Omental fat pad (tissue), 4 donors: Measurements from ENCODE around the gene KCNAB1. TPM values are rescaled to one million over a fixed set of nuclear protein-coding genes. Genes with fewer than 3 reads are reported as not detected.

Experiments
- ATAC-seq: fragments of 150-250 bp; one replicate; pipeline ENCODE4 v1.9.1; 2016; ENCODE audit warnings: mild to moderate bottlenecking, moderate library complexity; ENCODE audit not compliant: low FRiP score
- DNase-seq: peaks from one replicate; pipeline ENCODE4 v3.0.0-alpha.2; 2019; ENCODE audit warnings: low spot score
- total RNA-seq, 4 donors: library from RNA; depleted of rRNA; stranded (reverse); fragments of >200 nt; gene quantifications; one replicate each; pipeline ENCODE4 v1.1.0, GENCODE V29; 2016
- TF ChIP-seq, protein P1 (sequence below), 3 donors: fragments of 450-650 bp; IDR thresholded peaks; one replicate each; pipeline ENCODE4 v1.5.1; 2016 to 2017; ENCODE audit warnings: antibody characterized with exemption in 3 of 3, mild to moderate bottlenecking in 3 of 3, moderate library complexity in 2 of 3

Gene KCNAB1
- total RNA-seq, 4 donors from 2014 or later: 2.2 to 12.6 (median 5.7) TPM

DNA sequence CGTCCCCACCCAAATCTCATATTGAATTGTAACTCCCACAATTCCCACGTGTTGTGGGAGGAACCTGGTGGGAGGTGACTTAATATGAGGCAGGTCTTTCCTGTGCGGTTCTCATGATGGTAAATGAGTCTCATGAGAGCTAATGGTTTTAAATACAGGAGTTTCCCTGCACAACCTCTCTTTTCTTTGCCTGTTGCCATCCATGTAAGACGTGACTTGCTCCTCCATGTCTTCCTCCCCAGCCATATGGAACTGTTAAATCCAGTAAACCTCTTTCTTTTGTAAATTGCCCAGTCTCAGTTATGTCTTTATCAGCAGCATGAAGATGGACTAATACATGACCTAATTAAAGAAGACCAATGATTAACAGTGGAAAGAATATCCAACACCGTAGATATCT, 377.9 kb downstream of the KCNAB1 start:
- ATAC-seq (no peak), DNase-seq (no peak)
- TF ChIP-seq, protein P1, sequence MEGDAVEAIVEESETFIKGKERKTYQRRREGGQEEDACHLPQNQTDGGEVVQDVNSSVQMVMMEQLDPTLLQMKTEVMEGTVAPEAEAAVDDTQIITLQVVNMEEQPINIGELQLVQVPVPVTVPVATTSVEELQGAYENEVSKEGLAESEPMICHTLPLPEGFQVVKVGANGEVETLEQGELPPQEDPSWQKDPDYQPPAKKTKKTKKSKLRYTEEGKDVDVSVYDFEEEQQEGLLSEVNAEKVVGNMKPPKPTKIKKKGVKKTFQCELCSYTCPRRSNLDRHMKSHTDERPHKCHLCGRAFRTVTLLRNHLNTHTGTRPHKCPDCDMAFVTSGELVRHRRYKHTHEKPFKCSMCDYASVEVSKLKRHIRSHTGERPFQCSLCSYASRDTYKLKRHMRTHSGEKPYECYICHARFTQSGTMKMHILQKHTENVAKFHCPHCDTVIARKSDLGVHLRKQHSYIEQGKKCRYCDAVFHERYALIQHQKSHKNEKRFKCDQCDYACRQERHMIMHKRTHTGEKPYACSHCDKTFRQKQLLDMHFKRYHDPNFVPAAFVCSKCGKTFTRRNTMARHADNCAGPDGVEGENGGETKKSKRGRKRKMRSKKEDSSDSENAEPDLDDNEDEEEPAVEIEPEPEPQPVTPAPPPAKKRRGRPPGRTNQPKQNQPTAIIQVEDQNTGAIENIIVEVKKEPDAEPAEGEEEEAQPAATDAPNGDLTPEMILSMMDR (IDR thresholded peaks at IDR 0.05): no peak

DNA sequence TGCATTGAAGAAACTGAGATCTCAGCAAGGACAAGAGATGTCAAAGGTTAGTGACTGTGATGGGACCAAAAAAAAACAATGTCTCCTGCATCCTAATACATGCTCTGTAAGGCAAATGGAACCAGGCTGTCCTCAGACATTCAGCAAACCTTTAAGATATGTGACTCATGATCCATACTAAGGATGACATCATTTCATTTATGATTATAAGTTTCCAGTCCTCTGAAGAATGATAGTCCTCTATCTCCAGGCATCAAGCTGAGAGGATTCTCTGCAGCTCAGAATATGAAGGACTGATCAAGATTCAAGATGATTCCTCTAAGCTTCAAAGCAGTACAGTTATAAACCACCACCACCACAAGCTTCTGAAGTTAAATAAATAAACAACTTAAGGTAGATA, 386.9 kb downstream of the KCNAB1 start:
- no peak for ATAC-seq
- no peak for DNase-seq
- TF ChIP-seq, protein P1 (IDR thresholded peaks at IDR 0.05): no peak

GRCh38 chr3:156509189-156510174, 389.1 kb downstream of the KCNAB1 start:
- TF ChIP-seq, protein P1 (IDR thresholded peaks at IDR 0.05): no peak

DNA sequence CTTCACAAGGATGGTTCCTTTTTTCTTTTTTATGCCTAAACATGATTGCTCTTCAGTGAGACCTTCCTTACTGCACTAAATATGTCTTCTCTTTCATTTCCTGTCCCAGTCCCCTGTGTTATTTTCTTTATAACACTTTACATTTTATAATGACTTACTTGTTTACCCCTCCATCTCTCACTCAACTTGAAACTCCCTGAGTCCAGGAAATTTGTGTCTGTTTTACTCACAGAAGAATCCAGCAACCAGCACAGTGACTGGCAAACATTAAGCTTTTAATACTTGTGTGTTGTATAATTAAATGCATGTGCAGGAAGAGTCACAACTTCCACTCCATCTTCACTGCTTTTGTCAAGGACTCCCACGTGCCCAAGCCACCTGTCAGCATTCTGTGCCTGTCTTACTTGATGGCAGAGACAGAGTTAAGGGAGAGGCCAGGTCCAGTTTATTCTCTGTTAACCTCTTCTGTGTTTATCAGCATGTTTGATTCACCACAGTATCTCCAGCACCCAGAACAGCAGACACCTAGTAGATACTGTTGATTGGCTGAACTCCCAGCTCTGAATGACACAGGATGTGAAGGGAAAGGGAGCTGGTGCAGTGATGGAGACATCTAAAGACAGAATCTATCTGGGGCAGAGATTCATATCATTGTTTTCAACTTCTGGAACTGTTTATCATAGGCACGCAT, 391.8 kb downstream of the KCNAB1 start:
- DNase-seq (no peak), ATAC-seq (no peak)
- TF ChIP-seq, protein P1 (IDR thresholded peaks at IDR 0.05): no peak

More at GRCh38 chr3:156509189-156510174, 389.1 kb downstream of the KCNAB1 start:
- DNase-seq: no peak
- no peak for ATAC-seq

DNA sequence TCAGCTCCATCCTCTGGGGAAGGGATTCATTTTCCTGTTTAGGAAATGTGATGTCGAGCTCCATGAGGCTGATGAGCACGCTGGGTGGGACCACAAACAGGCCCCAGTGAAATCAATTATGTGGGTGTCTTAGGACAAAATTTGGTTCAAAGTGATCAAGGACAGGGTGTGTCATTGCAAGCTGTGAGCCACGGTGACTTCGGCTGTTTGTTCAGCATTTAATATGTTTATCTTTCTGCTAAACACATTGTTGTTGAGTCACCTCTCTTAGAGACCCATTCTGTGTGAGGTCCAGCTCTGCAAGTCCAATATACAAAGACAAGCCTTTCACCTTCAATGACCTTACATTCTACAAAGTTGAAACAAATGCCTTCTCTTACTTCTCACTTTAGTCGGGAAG, 393.2 kb downstream of the KCNAB1 start:
- ATAC-seq: no peak
- TF ChIP-seq, protein P1 (IDR thresholded peaks at IDR 0.05): no peak
- DNase-seq: no peak

DNA sequence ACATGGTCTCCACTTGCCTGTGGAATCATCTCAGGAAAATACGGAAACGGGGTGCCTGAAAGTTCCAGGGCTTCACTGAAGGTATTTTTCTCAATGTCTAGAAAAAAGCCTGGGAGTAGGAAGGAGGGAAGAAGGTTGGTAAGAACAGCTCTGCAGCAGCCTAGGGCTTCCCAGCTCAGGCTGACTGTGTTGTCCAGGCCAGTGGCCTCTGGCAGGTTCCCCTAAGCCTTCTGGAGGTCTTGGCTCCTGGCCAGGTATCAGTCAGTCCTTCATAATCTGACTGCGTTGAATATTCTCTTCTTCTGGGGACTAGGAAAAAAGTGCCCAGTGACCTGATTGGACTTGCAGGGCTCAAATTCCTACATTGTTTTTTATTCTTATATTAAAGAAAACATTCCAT, 395.9 kb downstream of the KCNAB1 start:
- ATAC-seq (no peak), DNase-seq (no peak)
- TF ChIP-seq, protein P1 (IDR thresholded peaks at IDR 0.05): no peak
